Measurements from ENCODE around the gene OR51M1. TPM values are rescaled to one million over a fixed set of nuclear protein-coding genes. Genes with fewer than 3 reads are reported as not detected.
A peak's percentile ranks its signal among the peaks of the same experiment; 100 is the strongest.
"Not testable (repeated sequence)": the region's sequence is repeated elsewhere in the genome, so short reads cannot be mapped to it uniquely, and the experiment has no call there.

OR51M1 gene
- total RNA-seq, 2 experiments from 2014 or later: not detected

DNA sequence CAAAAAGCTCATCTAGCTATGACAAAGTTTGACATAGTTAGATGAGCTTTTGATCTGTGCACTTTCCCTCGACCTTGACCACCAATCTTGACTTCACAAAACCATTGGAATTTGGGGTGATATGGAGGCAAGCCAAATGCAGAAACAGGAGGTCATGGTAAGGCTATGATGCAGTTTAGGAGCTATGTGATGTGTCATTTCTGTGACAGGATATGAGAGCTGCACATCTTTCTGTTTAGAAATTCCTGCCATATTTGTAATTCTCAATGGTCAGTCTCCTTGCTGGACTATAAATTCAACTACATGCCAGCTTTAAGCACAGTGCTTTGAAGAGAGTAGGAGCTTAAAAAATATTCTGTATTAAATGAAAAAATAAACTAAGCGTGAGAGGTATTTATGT, 19.4 kb upstream of the OR51M1 start:
- CTCF ChIA-PET: no interaction called here
- Mint-ChIP-seq H3K4me1 (no peaks in the 10 kb centered on the region), H3K9me3 (ENCODE audit: low read depth) (no peaks in the 10 kb centered on the region), H3K4me3 (no peak overlapping the region), H3K36me3 (no peaks in the 10 kb centered on the region), H3K27ac (no peak overlapping the region), H3K27me3 (no peaks in the 10 kb centered on the region)
- ATAC-seq (no peak), DNase-seq (no peak)

DNA sequence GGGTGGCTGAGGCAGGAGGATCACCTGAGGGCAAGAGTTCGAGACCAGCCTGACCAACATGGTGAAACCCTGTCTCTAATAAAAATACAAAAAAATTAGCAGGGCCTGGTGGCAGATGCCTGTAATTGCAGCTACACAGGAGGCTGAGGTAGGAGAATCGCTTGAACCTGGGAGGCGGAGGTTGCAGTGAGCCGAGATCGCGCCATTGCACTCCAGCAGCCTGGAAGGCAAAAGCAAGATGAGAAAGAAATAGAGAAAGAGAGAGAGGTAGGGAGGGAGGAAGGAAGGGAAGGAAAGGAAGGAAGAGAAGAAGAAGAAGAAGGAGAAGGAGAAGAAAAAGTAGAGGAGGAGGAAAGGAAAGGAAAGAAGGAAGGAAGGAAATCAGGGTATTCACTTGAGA, 17.2 kb upstream of the OR51M1 start:
- not testable (repeated sequence) for H3K9me3 Mint-ChIP-seq (ENCODE audit: low read depth); ATAC-seq; H3K27ac Mint-ChIP-seq

DNA sequence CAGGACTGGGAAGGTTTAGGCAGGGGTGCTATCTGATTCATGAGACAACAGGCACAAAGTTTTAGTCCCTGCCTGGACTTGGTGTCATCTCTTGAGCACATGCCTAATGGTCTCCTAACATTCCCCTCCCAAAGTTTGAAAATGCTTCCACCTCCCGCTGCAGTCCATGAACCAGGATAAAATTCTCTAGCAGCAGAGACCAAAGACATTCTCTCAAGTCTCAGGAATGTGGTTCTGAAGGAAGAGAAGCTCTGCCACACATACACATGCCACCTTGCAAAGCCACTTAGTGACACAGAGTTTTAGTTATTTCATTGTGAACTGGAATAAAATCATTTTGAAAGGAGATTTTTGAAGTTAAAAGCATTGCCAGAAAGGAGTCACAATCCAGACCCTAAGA, 16.8 kb upstream of the OR51M1 start:
- no peak for ATAC-seq
- DNase-seq: no peak
- no peaks in the 10 kb centered on the region for H3K9me3 Mint-ChIP-seq (ENCODE audit: low read depth)
- H3K4me3 Mint-ChIP-seq: no peak overlapping the region
- CTCF ChIA-PET: no interaction called here
- peaks cover 3% of the 10 kb centered on the region for H3K27me3 Mint-ChIP-seq
- no peaks in the 10 kb centered on the region for H3K36me3 Mint-ChIP-seq
- H3K27ac Mint-ChIP-seq: no peak overlapping the region
- no peaks in the 10 kb centered on the region for H3K4me1 Mint-ChIP-seq

More for the DNA sequence above, 17.2 kb upstream of the OR51M1 start:
- H3K4me3 Mint-ChIP-seq, H3K4me1 Mint-ChIP-seq, DNase-seq, H3K36me3 Mint-ChIP-seq, CTCF ChIA-PET, H3K27me3 Mint-ChIP-seq: not testable (repeated sequence)

DNA sequence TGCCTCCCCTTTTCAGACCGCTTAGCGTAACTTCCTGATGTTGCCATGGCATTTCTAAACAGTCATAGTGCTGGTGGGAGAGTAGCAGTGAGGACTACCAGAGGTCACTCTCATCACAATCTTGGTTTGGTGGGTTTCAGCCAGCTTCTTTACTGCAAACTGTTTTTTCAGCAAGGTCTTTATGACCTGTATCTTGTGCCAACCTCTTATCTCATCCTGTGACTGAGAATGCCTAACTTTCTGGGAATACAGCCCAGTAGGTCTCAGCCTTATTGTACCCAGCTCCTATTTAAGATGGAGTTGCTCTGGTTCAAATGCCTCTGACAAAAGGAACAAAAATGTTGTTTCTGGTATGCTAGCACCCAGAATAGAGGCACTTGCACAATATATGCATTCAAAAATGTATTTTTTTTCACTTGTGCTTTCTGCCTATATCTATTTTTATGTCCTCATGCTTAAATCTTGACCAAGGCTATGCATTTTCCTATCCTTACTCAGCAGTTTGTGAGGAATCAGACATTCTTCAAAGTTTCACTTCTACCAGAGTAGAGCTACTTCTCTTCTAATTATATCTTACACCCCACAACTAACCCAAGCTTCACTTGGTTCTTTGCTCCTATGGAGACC, 16.1 kb upstream of the OR51M1 start:
- DNase-seq: no peak
- Mint-ChIP-seq H3K4me3 (no peak overlapping the region), H3K27me3 (peaks cover 3% of the 10 kb centered on the region), H3K4me1 (no peaks in the 10 kb centered on the region), H3K36me3 (no peaks in the 10 kb centered on the region), H3K9me3 (ENCODE audit: low read depth) (no peaks in the 10 kb centered on the region), H3K27ac (no peak overlapping the region)
- CTCF ChIA-PET: no interaction called here
- ATAC-seq: no peak

DNA sequence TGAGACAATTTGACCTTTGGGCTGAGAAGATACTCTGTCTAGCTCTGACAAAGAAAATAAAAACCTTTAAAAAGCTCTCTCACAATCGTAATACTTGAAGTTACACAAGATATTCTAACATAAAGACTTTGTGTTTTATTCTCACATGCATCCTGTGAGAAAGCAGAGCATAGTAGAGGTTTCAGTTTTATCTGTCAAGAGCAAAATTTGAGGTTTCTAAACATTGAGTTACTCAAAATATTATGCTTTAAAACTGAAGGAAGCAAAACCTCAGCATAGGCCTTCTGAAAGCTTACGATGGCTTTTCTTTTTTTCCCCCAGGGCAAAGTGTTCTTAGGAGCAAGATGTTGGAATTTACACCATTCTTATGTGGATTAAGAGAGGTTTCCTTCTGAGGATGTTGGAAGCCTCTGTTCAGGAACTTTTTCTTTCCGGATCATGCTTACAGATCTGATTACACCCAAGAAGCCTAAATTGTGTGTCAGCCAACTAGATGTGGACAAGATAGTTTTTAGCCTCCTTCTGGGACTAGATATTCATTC, 15.0 kb upstream of the OR51M1 start:
- no peak for DNase-seq
- H3K4me3 Mint-ChIP-seq: no peak overlapping the region
- peaks cover 3% of the 10 kb centered on the region for H3K27me3 Mint-ChIP-seq
- CTCF ChIA-PET: no interaction called here
- no peaks in the 10 kb centered on the region for H3K36me3 Mint-ChIP-seq
- no peak for ATAC-seq
- no peaks in the 10 kb centered on the region for H3K9me3 Mint-ChIP-seq (ENCODE audit: low read depth)
- no peak overlapping the region for H3K27ac Mint-ChIP-seq
- no peaks in the 10 kb centered on the region for H3K4me1 Mint-ChIP-seq

DNA sequence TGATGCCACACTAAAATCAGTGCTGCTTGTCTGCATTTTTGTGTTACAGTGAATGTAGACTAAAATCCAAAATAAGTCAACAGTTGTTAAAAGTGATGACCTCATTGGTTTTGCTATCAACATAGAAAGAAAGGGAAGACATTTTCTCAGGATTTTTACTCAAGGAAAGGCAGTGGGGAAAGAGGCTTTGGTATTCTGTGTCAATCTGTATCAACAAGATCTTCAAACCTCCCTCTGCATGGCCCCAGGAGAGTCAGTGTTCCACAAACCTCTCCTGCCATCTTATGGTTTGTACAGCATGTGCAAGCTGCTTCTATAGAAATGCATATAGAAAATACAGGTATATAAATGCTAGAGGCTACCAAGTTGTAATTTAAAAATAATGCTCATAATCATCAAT, 13.8 kb upstream of the OR51M1 start:
- DNase-seq (no peak), ATAC-seq (no peak)
- CTCF ChIA-PET: no interaction called here
- no peaks in the 10 kb centered on the region for H3K4me1 Mint-ChIP-seq
- no peaks in the 10 kb centered on the region for H3K36me3 Mint-ChIP-seq
- no peak overlapping the region for H3K4me3 Mint-ChIP-seq
- no peak overlapping the region for H3K27ac Mint-ChIP-seq
- H3K9me3 Mint-ChIP-seq (ENCODE audit: low read depth): no peaks in the 10 kb centered on the region
- H3K27me3 Mint-ChIP-seq: peaks cover 3% of the 10 kb centered on the region

DNA sequence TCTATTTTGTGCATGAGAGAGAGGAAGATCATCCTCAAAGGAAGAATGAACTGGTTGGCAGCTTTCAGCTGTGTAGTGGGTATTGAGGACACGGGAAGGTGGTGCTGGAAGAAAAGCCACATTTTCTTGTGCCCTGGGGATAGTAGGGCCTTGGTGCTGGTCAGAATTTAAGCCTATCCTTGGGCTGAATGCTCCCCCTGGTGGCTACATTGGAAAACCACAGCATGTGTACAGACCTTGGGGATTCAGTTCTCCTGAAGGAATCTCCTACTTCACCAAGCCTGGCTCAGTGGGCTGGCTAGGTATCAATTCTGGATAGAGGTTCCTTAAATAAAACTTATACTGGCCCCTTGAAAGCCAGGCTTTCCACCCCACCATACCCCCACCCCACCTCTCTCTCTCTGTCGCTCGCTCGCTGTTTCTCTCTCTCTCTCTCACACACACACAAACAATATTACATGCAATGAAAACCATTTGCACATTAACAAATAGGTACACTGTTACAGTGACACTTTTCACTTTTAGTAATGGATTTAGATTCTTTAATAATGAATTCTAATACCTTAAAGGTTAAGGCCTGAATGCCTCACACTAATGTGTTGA, 2.8 kb upstream of the OR51M1 start:
- Mint-ChIP-seq H3K27me3 (peaks cover 2% of the 10 kb centered on the region), H3K9me3 (ENCODE audit: low read depth) (no peaks in the 10 kb centered on the region), H3K4me3 (no peak overlapping the region), H3K27ac (no peak overlapping the region), H3K4me1 (no peaks in the 10 kb centered on the region), H3K36me3 (no peaks in the 10 kb centered on the region)
- CTCF ChIA-PET: interaction anchor here (1.1 to 1.3 kb wide), 2 partner anchors 754 to 1193 kb away, joined by 3 to 4 read pairs; no protein-coding TSS in a partner anchor
- ATAC-seq (no peak), DNase-seq (peak; percentile 43)

DNA sequence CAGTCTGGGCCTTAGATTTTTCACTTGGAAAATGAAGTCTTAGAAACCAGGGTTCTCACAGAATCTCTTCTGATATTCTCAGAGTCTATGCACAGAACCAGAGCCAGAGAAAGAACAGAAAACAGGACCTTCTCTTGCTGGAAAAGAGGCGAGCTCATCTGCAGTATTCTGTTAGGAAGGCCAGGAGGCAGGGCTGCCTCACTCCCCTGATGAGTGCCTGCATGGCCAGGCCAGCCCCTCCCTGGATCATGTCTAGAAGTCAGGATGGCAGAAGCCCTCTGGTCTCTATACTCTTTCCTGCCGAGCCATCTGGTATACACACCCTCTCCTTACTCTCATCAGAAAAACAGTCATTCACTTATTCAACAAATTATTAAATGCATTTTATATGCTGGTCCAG, 723 bp downstream of the OR51M1 start:
- H3K27me3 Mint-ChIP-seq: peaks cover 2% of the 10 kb centered on the region

DNA sequence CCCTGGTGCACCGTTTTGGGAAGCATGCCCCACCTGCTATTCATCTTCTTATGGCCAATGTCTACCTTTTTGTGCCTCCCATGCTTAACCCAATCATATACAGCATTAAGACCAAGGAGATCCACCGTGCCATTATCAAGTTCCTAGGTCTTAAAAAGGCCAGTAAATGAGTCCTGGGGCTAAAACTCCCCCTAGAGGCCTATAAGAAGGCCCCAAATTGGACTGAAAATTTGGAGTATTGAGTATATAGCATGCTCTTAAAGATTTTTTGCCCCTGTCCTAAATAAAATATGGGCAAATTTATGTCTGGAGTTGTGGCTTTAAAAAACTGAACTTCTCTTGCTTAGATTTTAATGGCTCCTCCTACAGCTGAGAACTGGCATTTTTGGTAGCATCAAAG, 6.6 kb downstream of the OR51M1 start:
- peaks cover under 1% of the 10 kb centered on the region for H3K27me3 Mint-ChIP-seq
- ATAC-seq: no peak
- no peaks in the 10 kb centered on the region for H3K4me1 Mint-ChIP-seq
- no peak for DNase-seq
- no peaks in the 10 kb centered on the region for H3K36me3 Mint-ChIP-seq
- no peak overlapping the region for H3K4me3 Mint-ChIP-seq
- CTCF ChIA-PET: no interaction called here
- no peak overlapping the region for H3K27ac Mint-ChIP-seq
- no peaks in the 10 kb centered on the region for H3K9me3 Mint-ChIP-seq (ENCODE audit: low read depth)

More for the DNA sequence above, 723 bp downstream of the OR51M1 start:
- CTCF ChIA-PET: no interaction called here
- no peak overlapping the region for H3K4me3 Mint-ChIP-seq
- DNase-seq (no peak), ATAC-seq (no peak)
- no peaks in the 10 kb centered on the region for H3K36me3 Mint-ChIP-seq
- no peaks in the 10 kb centered on the region for H3K4me1 Mint-ChIP-seq
- no peak overlapping the region for H3K27ac Mint-ChIP-seq
- H3K9me3 Mint-ChIP-seq (ENCODE audit: low read depth): no peaks in the 10 kb centered on the region

DNA sequence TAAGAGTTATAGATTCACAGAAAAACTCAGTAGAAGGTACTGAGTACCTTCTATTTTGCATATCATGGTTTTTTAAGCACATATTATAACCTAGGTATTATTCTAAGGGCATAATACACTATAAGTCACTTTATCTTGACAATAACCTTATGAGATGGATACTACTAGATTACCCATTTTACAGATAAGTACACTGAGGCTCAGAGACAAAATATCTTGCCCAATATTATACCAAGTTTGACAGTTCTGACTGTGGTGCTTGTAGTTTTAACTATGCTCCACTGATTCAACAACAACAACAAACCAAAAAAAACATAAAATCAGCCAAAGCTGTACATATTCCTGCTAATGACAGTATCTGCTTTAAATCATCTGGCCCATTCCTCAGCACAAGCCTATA, 10.5 kb downstream of the OR51M1 start:
- Mint-ChIP-seq H3K27me3 (no peaks in the 10 kb centered on the region), H3K27ac (no peak overlapping the region), H3K4me3 (no peak overlapping the region), H3K36me3 (no peaks in the 10 kb centered on the region), H3K4me1 (no peaks in the 10 kb centered on the region), H3K9me3 (ENCODE audit: low read depth) (no peaks in the 10 kb centered on the region)
- CTCF ChIA-PET: no interaction called here
- DNase-seq (no peak), ATAC-seq (no peak)

DNA sequence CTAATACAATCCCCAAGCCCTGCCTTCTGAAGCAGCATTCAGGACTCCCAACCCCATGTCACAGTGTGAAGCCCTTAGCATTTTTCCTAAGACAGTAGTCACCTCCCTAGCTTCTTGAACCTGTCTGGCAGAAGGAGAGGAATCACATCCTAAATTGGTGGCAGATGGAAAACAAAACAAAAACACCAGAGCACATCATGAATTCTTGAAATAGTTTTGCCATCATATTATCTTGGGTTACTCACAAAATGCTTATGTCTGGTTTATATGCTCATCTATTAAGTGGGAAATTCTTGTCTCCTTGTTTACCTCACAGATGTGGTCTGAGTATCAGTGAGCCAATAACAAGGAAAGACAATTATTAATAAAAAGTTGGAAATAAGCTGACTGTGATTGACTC, 15.3 kb downstream of the OR51M1 start:
- no peak for ATAC-seq
- CTCF ChIA-PET: no interaction called here
- H3K4me1 Mint-ChIP-seq: no peaks in the 10 kb centered on the region
- no peaks in the 10 kb centered on the region for H3K27me3 Mint-ChIP-seq
- no peak for DNase-seq
- no peaks in the 10 kb centered on the region for H3K36me3 Mint-ChIP-seq
- H3K27ac Mint-ChIP-seq: no peak overlapping the region
- no peaks in the 10 kb centered on the region for H3K9me3 Mint-ChIP-seq (ENCODE audit: low read depth)
- H3K4me3 Mint-ChIP-seq: no peak overlapping the region

DNA sequence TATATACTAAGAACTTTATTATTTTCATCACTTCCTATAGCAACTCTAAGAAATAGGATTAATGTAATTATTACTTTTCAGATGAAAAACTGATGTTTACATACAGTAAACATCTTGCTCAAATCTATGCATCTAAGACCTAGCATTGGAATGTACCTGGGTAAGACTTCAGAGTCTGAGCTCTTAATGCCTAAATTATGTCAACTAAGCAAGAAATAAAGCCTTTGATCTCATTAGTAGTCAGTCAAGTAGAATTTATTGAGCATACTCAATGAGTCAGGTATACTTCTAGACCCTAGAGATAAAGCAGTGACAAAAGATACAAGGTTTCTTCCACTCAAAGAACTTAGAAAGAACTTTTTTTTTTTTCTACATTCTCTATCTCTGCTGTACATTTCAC, 21.6 kb downstream of the OR51M1 start:
- Mint-ChIP-seq H3K9me3 (ENCODE audit: low read depth) (no peaks in the 10 kb centered on the region), H3K36me3 (no peaks in the 10 kb centered on the region), H3K4me1 (no peaks in the 10 kb centered on the region), H3K4me3 (no peak overlapping the region), H3K27ac (no peak overlapping the region), H3K27me3 (peaks cover 7% of the 10 kb centered on the region)
- no peak for ATAC-seq
- no peak for DNase-seq
- CTCF ChIA-PET: no interaction called here

DNA sequence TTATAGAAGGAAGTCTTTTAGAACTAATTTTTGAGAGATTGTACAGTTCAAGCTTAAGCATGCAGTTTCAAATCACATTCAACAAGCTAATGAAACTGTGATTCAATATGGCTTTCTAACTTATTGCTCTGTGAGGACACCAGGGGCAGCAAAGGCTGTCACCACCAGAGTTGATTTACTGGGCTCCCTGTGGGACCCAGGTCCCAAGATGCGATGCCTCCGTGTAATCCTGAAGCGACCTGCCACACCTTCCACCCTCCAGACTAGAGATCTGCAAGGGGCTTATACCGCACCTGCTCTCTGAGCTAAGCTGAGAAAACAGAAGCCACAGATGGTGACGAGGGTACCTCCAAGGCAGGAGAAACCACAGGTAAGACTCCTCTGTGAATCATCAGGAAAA, 37.4 kb downstream of the OR51M1 start:
- CTCF ChIA-PET: no interaction called here

DNA sequence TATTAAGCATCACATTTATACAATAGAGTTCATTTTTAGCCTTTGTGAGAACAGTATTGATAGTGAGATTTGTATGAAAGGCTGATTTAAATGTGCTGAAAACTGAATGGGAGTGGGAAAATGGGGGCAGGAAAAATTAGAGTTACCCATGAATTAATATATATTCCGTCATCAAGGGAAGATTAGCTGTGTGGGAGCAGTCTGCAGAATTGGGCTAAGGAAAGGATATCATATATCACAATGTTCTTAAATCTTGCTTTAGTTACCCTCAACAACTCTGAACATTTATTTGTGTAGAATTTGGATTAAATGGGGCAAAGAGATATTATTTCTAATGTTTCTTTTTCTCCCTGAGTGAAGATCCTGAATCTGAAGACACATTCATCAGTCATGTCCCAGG, 38.2 kb downstream of the OR51M1 start, which contains the start of gene OR51Q1:
OR51Q1 (plus strand) TSS at position 301 of the 400 bp plus-strand sequence; CDS start at position 391, 90 bp downstream.
- CTCF ChIA-PET: no interaction called here
- Mint-ChIP-seq H3K4me1 (no peaks in the 10 kb centered on the region), H3K27me3 (peaks cover 3% of the 10 kb centered on the region), H3K9me3 (ENCODE audit: low read depth) (no peaks in the 10 kb centered on the region), H3K27ac (no peak within 1 kb of the TSS), H3K4me3 (no peak within 1 kb of the TSS), H3K36me3 (no peaks in the 10 kb centered on the region)
- ATAC-seq (no peak), DNase-seq (no peak)

More for the DNA sequence above, 37.4 kb downstream of the OR51M1 start:
- Mint-ChIP-seq H3K36me3 (no peaks in the 10 kb centered on the region), H3K27ac (no peak overlapping the region), H3K9me3 (ENCODE audit: low read depth) (no peaks in the 10 kb centered on the region), H3K27me3 (peaks cover 3% of the 10 kb centered on the region), H3K4me3 (no peak overlapping the region), H3K4me1 (no peaks in the 10 kb centered on the region)
- ATAC-seq (no peak), DNase-seq (no peak)

All from activated CD8-positive, alpha-beta memory T cell treated with anti-CD3 and anti-CD28 coated beads, Interleukin-2, amount 10 ng/mL, durations not matched to agents 7 days and 5 days (primary cell).